Kidney epithelial cell (primary cell): ENCODE measurements around the gene PNMA1. TPM values are rescaled to one million over a fixed set of nuclear protein-coding genes. Genes with fewer than 3 reads are reported as not detected.

ENCODE experiments used
- DNase-seq: peaks from one replicate; pipeline ENCODE4 v3.0.0-alpha.2; 2010; ENCODE audit warnings: low read depth
- H3K27me3 ChIP-seq: 2 replicates; pipeline ENCODE4 v1.6.0; 2011; ENCODE audit warnings: low read length; ENCODE audit not compliant: control insufficient read depth, insufficient read depth
- H3K36me3 ChIP-seq: 2 replicates; pipeline ENCODE4 v1.5.1; 2011; ENCODE audit warnings: low read length; ENCODE audit not compliant: control insufficient read depth, insufficient read depth
- H3K4me3 ChIP-seq: 2 replicates; pipeline ENCODE4 v1.5.1; 2011; ENCODE audit warnings: low read depth, mild to moderate bottlenecking, control low read depth, low read length
- total RNA-seq: library from RNA; depleted of rRNA; stranded (reverse); fragments of >200 nt; gene quantifications from 2 replicates; pipeline ENCODE4 v1.2.3, GENCODE V29; 2015
- TF ChIP-seq, protein P1 (sequence below): IDR thresholded peaks from 2 replicates; pipeline ENCODE4 v1.5.1; 2011; ENCODE audit warnings: mild to moderate bottlenecking, moderate library complexity, low read length, control low read depth, inconsistent platforms; ENCODE audit not compliant: insufficient read depth, poor library complexity, severe bottlenecking

PNMA1 gene
- total RNA-seq, 1 donor from 2014 or later = 31.0 TPM

DNA sequence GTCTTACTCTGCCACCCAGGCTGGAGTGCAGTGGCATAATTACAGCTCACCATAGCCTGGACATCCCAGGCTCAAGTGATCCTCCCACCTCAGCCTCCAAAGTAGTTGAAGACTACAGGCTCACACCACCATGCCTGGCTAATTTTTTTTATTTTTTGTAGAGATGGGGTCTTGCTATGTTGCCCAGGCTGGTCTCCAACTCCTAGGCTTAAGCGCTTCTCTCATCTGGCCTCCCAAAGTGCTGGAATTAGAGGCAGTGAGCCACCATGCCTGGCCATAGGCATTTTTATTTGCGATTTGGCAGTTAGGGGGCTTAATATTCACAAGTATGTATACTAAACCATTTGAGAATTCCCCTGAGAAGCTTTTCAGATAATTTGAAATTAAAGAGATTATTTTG lies 19.1 kb downstream of the PNMA1 start:
- DNase-seq = no peak
- H3K36me3 ChIP-seq = no peaks in the 10 kb centered on the region
- no peak overlapping the region for H3K4me3 ChIP-seq
- H3K27me3 ChIP-seq = no peaks in the 10 kb centered on the region
- TF ChIP-seq, protein P1, sequence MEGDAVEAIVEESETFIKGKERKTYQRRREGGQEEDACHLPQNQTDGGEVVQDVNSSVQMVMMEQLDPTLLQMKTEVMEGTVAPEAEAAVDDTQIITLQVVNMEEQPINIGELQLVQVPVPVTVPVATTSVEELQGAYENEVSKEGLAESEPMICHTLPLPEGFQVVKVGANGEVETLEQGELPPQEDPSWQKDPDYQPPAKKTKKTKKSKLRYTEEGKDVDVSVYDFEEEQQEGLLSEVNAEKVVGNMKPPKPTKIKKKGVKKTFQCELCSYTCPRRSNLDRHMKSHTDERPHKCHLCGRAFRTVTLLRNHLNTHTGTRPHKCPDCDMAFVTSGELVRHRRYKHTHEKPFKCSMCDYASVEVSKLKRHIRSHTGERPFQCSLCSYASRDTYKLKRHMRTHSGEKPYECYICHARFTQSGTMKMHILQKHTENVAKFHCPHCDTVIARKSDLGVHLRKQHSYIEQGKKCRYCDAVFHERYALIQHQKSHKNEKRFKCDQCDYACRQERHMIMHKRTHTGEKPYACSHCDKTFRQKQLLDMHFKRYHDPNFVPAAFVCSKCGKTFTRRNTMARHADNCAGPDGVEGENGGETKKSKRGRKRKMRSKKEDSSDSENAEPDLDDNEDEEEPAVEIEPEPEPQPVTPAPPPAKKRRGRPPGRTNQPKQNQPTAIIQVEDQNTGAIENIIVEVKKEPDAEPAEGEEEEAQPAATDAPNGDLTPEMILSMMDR = no peak

DNA sequence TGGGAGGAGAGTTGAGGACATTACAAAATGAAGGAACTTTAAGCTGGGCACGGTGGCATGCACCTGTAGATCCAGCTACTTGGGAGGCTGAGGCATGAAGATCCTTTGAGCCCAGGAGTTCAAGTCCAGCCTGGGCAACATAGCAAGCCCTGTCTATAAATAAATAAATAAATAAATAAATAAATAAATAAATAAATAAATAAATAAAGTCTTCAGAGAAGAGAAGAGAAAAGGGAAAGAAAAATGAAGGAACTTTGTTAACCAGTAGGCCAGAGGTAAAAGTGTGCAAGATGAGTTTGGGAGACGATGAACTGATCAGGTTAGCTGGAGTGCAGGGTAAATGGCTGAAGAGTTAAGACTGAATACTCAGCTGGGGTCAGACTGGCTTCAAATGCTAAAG lies 20.1 kb downstream of the PNMA1 start:
- TF ChIP-seq, protein P1 = no peak
- Histone ChIP-seq H3K4me3 (no peak overlapping the region), H3K27me3 (no peaks in the 10 kb centered on the region), H3K36me3 (no peaks in the 10 kb centered on the region)
- no peak for DNase-seq

DNA sequence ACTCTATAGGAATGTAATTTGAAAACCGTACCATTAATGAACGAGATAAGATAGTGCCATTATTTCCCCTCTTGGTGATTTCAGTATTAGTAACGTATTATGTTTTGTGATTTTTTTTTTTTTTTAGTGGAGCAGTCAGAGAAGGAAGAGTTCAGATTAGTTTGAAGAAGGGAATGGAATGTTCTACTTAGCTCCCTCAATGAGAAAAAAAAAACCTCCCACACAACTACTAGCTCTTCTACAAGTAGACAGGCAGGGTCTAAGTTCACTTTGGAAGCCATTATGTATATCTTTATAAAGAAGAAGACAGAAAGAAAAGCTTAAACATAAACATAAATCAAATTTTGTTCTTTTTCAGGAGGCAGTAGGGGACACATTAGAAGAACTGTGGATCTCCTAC lies 27.3 kb downstream of the PNMA1 start:
- Histone ChIP-seq H3K27me3 (no peaks in the 10 kb centered on the region), H3K4me3 (no peak overlapping the region), H3K36me3 (no peaks in the 10 kb centered on the region)
- TF ChIP-seq, protein P1 = no peak
- no peak for DNase-seq

DNA sequence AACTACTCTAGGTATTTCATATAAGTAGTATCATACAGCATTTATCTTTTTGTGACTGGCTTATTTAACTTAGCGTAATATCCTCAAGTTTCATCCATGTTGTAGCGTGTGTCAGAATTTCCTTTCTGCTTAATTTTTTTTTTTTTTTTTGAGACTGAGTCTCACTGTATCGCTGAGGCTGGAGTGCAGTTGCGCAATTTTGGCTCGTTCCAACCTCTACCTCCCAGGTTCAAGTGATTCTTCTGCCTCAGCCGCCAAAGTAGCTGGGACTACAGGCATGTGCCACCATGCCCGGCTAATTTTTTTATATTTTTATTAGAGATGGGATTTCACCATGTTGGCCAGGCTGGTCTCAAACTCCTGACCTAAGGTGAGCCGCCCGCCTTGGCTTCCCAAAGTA lies 28.9 kb downstream of the PNMA1 start:
- no peak for DNase-seq
- no peak overlapping the region for H3K4me3 ChIP-seq
- TF ChIP-seq, protein P1 = no peak
- no peaks in the 10 kb centered on the region for H3K27me3 ChIP-seq
- no peaks in the 10 kb centered on the region for H3K36me3 ChIP-seq

DNA sequence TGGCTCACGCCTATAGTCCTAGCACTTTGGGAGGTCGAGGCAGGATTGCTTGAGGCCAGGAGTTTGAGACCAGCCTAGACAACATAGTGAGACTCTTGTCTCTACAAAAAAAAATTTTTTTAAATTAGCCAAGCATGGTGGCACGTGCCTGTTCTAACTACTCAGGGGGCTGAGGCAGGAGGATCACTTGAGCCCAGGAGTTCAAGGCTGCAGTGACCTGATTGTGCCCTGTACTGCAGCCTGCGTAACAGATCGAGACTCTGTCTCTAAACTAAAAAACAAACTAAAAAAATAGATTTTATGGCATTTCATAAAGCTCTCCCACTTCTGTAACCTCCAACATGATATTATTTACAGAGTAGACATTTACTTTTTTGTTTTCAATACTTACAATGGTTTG lies 29.6 kb downstream of the PNMA1 start:
- Histone ChIP-seq H3K4me3 (no peak overlapping the region), H3K27me3 (no peaks in the 10 kb centered on the region), H3K36me3 (no peaks in the 10 kb centered on the region)
- TF ChIP-seq, protein P1 = no peak
- no peak for DNase-seq

DNA sequence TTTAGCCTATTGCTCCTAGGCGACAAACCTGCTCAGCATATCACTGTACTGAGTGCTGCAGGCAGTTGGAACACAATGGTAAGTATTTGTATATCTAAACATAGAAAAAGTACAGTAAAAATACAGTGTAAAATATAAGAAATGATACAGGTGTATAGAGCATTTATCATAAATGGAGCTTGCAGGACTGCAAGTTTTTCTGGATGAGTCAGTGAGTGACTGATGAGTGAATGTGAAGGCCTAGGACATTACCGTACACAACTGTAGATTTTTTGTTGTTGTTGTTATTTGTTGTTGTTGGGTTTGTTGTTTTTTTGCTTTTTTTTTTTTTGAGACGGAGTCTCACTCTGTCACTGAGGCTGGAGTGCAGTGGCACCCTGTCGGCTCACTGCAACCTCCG lies 33.4 kb downstream of the PNMA1 start:
- H3K27me3 ChIP-seq = no peaks in the 10 kb centered on the region
- TF ChIP-seq, protein P1 = no peak
- DNase-seq = no peak

More for the DNA sequence above, 33.4 kb downstream of the PNMA1 start:
- H3K36me3 ChIP-seq = no peaks in the 10 kb centered on the region
- no peak overlapping the region for H3K4me3 ChIP-seq
